PC-3 (cell line): Measurements from ENCODE around the gene TMIGD1. TPM values are rescaled to one million over a fixed set of nuclear protein-coding genes. Genes with fewer than 3 reads are reported as not detected.

Experiments used
- ATAC-seq: fragments of 200-7000 bp; cut with Tn5 transposase; 2 replicates; pipeline ENCODE4 v1.9.1; 2020; ENCODE audit warnings: mild to moderate bottlenecking, moderate library complexity
- BruUV-seq: library from RNA; stranded (reverse); fragments of 400-500 nt; replicated peaks from 2 replicates; lab custom pipeline; 2021; lab: Mats Ljungman, UMichigan
- CTCF ChIA-PET: fragments of 300-600 bp; sonication (Branson Sonifier 250); formaldehyde crosslinking; loops from one replicate; lab custom pipeline; 2022; ENCODE audit warnings: antibody characterized with exemption; lab: Charles Lee
- POLR2A ChIA-PET: fragments of 300-600 bp; sonication (Branson Sonifier 250); formaldehyde crosslinking; loops from one replicate; lab custom pipeline; 2022; ENCODE audit warnings: antibody characterized with exemption; ENCODE audit not compliant: unreplicated experiment; lab: Charles Lee
- DNase-seq: peaks from one replicate; pipeline ENCODE4 v3.0.0-alpha.2; 2015
- H2AFZ ChIP-seq: fragments of 300-600 bp; sonication (generic); 2 replicates; pipeline ENCODE4 v1.6.0; 2016; ENCODE audit warnings: antibody characterized with exemption, low read length
- H3F3A ChIP-seq: fragments of 300-600 bp; sonication (generic); one replicate; pipeline ENCODE4 v1.6.0; 2017; ENCODE audit warnings: antibody characterized with exemption, low read length, control low read depth, mild to moderate bottlenecking; ENCODE audit not compliant: unreplicated experiment
- H3K27ac ChIP-seq: fragments of 300-600 bp; sonication (generic); 2 replicates; pipeline ENCODE4 v1.5.1; 2016; ENCODE audit warnings: mild to moderate bottlenecking, low read length
- H3K27me3 ChIP-seq: fragments of 300-600 bp; sonication (generic); 2 replicates; pipeline ENCODE4 v1.6.1; 2016; ENCODE audit warnings: low read length, mixed read lengths
- H3K36me3 ChIP-seq: fragments of 300-600 bp; sonication (generic); 2 replicates; pipeline ENCODE4 v1.6.1; 2016; ENCODE audit warnings: low read depth, mixed run types, low read length, mixed read lengths
- H3K4me1 ChIP-seq: fragments of 300-600 bp; sonication (generic); 2 replicates; pipeline ENCODE4 v1.5.1; 2016; ENCODE audit warnings: low read length; ENCODE audit not compliant: insufficient read depth
- H3K4me2 ChIP-seq: fragments of 300-600 bp; sonication (generic); 2 replicates; pipeline ENCODE4 v1.6.0; 2016; ENCODE audit warnings: low read length
- H3K4me3 ChIP-seq: fragments of 300-600 bp; sonication (generic); 2 replicates; pipeline ENCODE4 v1.5.1; 2016; ENCODE audit warnings: mild to moderate bottlenecking, low read length, mixed read lengths
- H3K79me2 ChIP-seq: fragments of 300-600 bp; sonication (generic); 2 replicates; pipeline ENCODE4 v1.6.1; 2017; ENCODE audit warnings: low read length, mixed read lengths
- H3K9ac ChIP-seq: fragments of 300-600 bp; sonication (generic); 2 replicates; pipeline ENCODE4 v1.6.0; 2016; ENCODE audit warnings: mild to moderate bottlenecking, low read length
- H3K9me2 ChIP-seq: fragments of 300-600 bp; sonication (generic); replicated peaks from 2 replicates; pipeline ENCODE4 v1.6.1; 2016; ENCODE audit warnings: mixed run types, low read length, mixed read lengths
- H3K9me3 ChIP-seq: fragments of 300-600 bp; sonication (generic); 2 replicates; pipeline ENCODE4 v1.6.1; 2016; ENCODE audit warnings: low read length, mixed read lengths
- H4K20me1 ChIP-seq: fragments of 300-600 bp; sonication (generic); 2 replicates; pipeline ENCODE4 v1.6.1; 2016; ENCODE audit warnings: low read length, mixed read lengths
- CTCF ChIP-seq: fragments of 300-600 bp; sonication (generic); conservative IDR thresholded peaks from 2 replicates; pipeline ENCODE4 v1.5.1; 2017; ENCODE audit warnings: antibody characterized with exemption, low read depth, mild to moderate bottlenecking, low read length
- EZH2 ChIP-seq: fragments of 300-600 bp; sonication (generic); IDR thresholded peaks from one replicate; pipeline ENCODE4 v1.6.1; 2017; ENCODE audit warnings: antibody characterized with exemption, mild to moderate bottlenecking, low read length; ENCODE audit not compliant: unreplicated experiment
- EZH2phosphoT487 ChIP-seq: fragments of 300-600 bp; sonication (generic); IDR thresholded peaks from 2 replicates; pipeline ENCODE4 v1.6.1; 2018; ENCODE audit warnings: mild to moderate bottlenecking, antibody characterized with exemption, low read length, borderline replicate concordance
- intact Hi-C: fragments of 100-400 bp; cut with micrococcal nuclease; formaldehyde crosslinking; loops from 2 replicates; pipeline ENCODE4 v1.9.0; 2023
- total RNA-seq: library from RNA; depleted of rRNA; stranded (reverse); fragments of >200 nt; gene quantifications from 2 replicates; pipeline ENCODE4 v1.2.3, GENCODE V29; 2014

TMIGD1 gene
- total RNA-seq, 1 experiment from 2014 or later = not detected

- Histone ChIP-seq H3F3A (no peaks in the 10 kb centered on the region), H3K79me2 (peaks cover 25% of the 10 kb centered on the region), H2AFZ (peak within 1 kb of the TSS; percentile 97), H3K9ac (peak within 1 kb of the TSS; percentile 84), H3K9me3 (no peaks in the 10 kb centered on the region), H3K27ac (no peak within 1 kb of the TSS), H3K27me3 (no peaks in the 10 kb centered on the region), H3K4me1 (peaks cover 9% of the 10 kb centered on the region), H3K4me2 (peak within 1 kb of the TSS; percentile 89), H3K36me3 (peaks cover 4% of the 10 kb centered on the region; the same call in 1 of the 2 replicates), H3K4me3 (peak within 1 kb of the TSS; percentile 96), H3K9me2 (no peaks in the 10 kb centered on the region), H4K20me1 (no peaks in the 10 kb centered on the region)
- ATAC-seq = peak; percentile 81
- TF ChIP-seq EZH2 (no peak), EZH2phosphoT487 (no peak), CTCF (no peak)
- DNase-seq = peak; percentile 70
- no TSS peak for BruUV-seq
- ChIA-PET POLR2A (interaction anchor here (1.0 kb wide), 1 partner anchor 16 kb away, joined by 4 read pairs; no protein-coding TSS in a partner anchor), CTCF (no interaction called here)
- intact Hi-C loops = no loop called here
Observed at GRCh38 chr17:30291543-30292285, 42.1 kb downstream of the TMIGD1 start, which contains the start of gene BLMH. Gene BLMH, minus strand, starts transcription at chr17:30291944. Its CDS starts 125 bp downstream, at chr17:30291819.

- Histone ChIP-seq H3K4me2 (peak overlapping the region; percentile 89), H3K9me2 (no peaks in the 10 kb centered on the region), H2AFZ (peak overlapping the region; percentile 97), H3K27ac (no peak overlapping the region), H3K9me3 (no peaks in the 10 kb centered on the region), H3F3A (no peaks in the 10 kb centered on the region), H3K4me3 (peak overlapping the region; percentile 96), H3K9ac (peak overlapping the region; percentile 84), H3K79me2 (peaks cover 25% of the 10 kb centered on the region), H3K36me3 (peaks cover 6% of the 10 kb centered on the region), H4K20me1 (no peaks in the 10 kb centered on the region), H3K4me1 (peaks cover 9% of the 10 kb centered on the region), H3K27me3 (no peaks in the 10 kb centered on the region)
- DNase-seq (peak; percentile 58), ATAC-seq (peak; percentile 76)
- BruUV-seq = TSS peak; percentile 44
- intact Hi-C loops = no loop called here
- TF ChIP-seq CTCF = no peak
- ChIA-PET POLR2A (interaction anchor here (1.0 kb wide), 1 partner anchor 17 kb away, joined by 4 read pairs; no protein-coding TSS in a partner anchor), CTCF (no interaction called here)
Observed at GRCh38 chr17:30290696-30291542, 42.9 kb downstream of the TMIGD1 start.
